LoVo (cell line): ENCODE data around the gene ARSJ.
"Not testable (repeated sequence)": the region's sequence is repeated elsewhere in the genome, so short reads cannot be mapped to it uniquely, and the experiment has no call there.

Experiments
- DNase-seq: peaks from one replicate; pipeline ENCODE4 v3.0.0-alpha.2; 2016; ENCODE audit warnings: low spot score

Gene ARSJ

DNA sequence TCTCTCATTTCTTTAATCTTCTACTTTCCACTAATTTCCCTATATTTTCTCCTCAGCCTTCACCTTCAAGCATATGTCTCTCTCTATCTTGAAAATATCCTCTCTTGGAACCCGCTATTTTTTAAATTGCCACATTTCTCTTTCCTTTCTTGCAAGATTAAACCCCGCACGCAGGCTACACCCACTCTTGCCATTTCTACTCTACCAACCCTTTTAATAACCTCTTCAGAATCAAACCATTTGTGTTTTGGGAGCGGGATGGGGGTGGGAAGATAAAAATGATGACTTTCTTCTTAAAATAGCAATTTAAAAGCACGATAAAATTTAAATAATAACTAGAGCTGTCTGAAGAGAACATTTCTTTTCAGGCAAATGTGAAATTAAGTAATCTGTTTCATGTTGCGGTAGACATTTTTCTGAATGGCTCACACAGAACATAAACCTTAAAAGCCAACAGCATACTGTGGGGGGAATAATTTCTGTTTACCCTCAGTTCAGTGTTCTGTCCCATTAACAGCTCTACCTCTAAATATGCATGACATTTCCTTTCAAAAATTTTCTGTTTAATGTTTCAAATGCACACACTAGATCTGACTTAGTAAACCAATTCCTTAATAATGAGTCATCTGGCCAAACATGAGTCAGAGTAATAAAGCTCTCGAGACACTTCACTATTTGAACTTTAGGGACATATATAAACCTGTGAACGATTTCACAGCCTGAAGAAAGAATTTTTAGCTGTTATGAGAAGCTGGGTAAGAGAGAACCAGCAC, 20.5 kb downstream of the ARSJ start:
- DNase-seq, result peak; percentile 91

DNA sequence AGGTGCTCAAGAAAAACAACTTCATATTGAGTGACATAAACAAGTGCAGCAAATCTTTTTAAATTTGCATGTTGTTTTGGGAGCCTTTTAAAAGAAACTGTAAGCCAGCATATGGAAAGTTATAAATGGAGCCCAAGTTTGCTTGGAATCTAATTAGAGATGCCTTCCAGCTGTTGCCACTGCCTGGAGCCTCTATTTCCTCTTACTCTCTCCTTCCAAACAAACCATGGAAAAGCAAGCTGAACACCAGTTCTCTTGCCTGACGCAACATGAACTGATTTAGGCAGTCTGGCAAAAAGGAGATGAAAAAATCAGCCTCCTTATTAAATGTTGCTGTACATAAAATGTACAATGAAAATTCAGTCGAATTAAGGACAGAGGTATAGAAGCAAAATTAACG, 21.5 kb downstream of the ARSJ start:
- no peak for DNase-seq

DNA sequence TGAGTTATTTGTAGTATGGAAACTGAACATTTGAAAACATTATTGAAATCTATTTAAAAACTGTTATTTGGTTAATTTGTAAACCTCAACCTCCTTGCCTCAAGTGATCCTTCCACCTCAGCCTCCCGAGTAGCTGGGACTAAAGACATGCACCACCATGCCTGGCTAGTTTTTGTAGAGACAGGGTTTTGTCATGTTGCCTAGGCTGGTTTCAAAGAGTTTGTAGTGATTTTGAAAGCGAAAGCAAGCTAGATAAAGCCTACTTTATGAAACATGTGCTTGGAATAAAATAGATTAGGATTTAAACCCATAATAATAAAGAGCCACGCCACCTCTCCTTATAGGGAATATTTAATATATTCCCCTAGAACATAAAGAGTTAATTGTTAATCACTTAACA, 23.5 kb downstream of the ARSJ start:
- no peak for DNase-seq

DNA sequence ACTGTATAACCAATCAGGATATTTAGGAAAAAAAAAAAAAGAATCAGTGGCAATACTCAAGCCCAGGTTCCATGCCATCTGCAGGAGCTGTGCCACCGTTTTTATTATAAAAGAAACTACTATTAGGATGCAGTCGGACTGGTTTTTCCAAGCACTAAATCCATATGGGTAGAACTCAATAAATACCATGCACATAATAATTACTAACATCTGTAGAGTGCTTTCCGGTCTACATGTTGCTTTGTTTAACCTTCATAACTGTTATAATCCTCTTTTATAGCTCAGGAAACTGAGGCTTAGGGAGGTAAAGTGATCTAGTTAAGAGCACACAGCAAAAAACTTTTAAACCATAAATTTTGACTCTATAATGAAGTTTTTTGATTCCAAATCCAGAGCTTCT, 24.0 kb downstream of the ARSJ start:
- DNase-seq, result peak; percentile 49

DNA sequence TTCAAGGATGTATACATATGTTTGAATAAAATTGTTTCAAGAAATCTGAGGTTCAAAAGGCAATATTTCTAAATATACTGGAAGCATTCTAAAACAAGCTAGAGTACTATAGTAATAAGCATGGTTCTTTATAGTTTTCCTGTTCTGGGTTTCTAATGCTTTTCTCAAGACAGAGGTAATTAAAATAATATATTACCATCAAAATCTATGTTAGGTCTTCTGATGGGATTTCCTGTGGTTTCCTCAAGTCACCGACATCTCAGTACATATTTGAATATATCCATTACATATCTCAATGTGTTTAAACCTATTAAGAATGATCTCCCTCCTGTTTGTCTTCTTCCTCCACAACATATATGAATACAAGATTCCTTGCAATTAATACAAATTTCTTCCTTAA, 25.6 kb downstream of the ARSJ start:
- no peak for DNase-seq

DNA sequence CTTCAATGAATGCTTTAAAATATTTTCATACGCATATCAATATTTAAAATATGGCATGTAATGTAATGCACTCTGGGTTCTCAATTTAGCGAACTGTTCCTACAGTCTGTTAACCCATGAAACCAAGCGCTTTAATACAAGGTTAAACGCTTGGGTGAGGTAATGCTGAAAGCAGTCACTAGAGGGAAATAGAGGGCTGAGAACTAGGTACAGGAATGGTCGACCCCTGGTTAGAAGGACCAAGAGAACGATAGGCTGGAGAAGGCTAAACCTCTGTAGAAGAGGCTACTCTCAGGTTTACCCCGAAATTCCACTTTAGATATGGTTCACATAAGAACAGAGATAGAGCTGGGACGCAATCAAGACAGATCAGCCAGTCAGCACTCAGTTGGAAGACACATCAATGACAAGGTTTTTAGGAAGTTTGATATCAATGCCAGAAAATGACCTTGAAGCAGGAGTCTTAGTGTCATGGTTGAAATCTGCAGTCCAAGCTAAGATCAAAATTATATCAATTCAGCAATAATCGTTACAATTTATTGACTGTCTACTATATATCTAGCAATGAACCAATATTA, 26.9 kb downstream of the ARSJ start:
- DNase-seq, result peak; percentile 55

DNA sequence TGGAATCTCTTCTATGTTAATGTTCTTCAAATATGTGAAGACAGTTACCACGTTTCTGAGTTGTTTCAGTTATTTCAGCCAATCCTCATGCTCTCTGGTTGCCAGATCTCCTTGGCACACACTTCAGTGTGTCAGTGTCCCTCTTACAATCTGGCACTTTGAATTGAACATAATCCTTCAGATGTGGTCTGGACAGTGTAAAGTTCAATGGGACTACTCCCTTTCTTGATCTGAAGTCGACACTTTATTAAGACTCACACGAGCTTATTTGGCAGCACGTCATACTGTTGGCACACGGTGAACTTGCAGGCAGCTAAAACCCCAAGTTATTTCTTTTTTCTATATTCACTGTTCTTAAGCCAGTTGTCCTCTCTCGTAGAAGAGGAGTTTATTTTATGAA, 28.2 kb downstream of the ARSJ start:
- peak; percentile 80 for DNase-seq

DNA sequence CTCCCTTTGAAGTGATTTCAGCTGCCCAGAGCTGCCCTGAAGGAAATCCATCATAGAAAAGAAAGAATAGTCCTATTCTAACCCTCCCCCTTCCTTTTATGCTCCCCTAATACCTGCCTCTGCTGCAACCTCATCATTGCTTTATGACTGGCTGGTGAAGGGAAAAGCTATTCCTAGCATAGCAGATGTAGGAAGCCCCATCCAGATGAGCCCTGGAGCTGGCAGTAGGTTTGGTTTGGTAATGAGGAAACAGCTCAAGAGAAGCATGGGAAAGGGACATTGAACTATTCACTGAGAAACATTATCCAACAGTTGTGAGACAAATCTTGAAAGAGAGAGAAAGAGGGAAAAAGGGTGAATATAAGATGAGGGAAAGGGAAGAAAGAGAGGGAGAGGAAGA, 29.2 kb downstream of the ARSJ start:
- no peak for DNase-seq

DNA sequence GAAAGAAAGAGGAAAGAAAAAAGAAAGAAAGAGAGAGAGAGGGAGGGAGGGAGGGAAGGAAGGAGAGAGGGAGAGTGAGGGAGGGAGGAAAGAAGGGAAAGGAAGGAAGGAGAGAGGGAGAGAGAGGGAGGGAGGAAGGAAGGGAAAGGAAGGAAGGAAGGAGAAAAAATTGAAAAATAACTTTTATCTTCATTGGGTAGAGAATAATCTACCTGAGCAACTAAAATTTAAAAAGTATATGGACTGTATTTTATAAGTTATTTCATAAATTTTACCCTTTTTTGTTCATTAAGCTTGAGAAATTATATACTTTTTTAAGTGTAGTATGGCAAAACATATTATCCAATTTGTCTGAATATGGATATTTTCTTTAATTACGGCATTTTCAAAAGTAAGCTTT, 32.0 kb downstream of the ARSJ start:
- DNase-seq, result no peak

DNA sequence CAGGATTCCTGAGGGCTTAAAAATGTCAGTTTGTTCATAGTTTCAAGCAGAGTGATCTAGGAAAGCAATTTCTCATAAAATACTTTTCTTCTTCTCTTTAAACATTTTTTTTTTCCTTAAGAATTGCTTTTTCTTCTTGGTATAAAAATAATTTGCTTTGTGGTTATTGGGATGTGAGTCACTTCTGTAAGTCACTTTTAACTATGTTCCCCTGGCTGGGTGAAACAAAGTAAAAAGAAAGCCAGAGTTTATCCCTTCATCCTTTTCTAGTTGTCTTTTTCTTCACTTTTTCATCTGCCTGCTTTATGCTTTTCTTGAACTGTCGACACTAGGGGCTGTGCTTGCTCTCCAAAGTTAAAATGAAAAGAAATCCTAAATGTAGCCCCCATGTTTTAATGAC, 33.5 kb downstream of the ARSJ start:
- DNase-seq, result no peak

DNA sequence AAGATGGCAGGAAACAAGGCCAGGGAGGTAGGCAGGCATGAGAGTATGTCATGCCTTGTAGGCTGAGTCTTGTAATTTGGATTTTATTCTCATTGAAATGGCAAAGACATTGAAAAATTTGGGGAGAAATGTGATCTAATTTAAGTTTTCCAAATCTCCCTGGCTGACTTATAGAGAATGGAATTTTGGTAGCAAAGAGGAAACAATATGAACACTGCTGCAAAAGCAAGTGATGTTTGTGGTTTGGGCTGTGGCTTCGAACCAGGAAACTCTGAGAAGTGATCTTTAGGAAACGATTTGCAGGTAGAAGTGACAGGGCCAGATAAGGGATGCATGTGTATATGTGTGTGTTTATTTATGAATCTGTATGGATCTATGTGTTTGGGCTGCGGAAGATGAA, 35.6 kb downstream of the ARSJ start:
- no peak for DNase-seq

DNA sequence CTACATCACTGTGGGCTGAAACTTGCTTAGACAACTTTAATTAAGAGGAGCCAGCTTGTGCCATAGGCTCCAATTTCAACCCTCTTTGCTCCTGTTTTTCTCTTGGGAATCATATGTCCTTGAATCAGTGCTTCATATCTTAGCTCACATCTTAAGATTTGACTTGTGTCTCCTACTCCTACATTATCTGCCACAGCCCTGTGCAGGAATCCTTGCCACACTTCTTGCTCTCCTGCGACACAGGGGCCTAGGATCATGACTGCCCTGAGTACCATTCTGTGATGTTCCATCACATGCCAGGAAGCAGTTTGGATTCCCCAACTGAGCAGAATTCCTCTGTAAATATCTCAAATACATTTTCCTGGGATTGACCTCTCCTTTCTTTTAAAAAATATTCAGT, 36.4 kb downstream of the ARSJ start:
- DNase-seq, result no peak

DNA sequence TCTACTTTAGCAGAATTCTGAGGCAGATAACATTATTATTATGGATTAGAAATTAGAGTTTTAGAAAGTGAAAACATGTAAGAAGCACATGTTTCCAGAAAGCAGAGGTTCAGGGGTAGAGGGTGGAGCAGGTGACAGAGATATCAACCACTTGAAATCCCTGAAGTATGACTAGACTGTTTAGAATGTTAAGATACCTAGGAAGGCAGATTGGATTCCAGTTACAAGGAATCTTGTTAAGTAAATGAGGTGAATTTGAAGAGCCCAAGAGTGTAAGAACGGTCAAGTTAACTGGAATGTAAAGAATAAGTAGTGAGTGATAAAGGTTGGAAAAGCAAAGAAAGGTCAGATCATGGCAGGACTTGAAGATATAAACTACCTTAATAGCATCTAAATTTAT, 37.6 kb downstream of the ARSJ start:
- no peak for DNase-seq

DNA sequence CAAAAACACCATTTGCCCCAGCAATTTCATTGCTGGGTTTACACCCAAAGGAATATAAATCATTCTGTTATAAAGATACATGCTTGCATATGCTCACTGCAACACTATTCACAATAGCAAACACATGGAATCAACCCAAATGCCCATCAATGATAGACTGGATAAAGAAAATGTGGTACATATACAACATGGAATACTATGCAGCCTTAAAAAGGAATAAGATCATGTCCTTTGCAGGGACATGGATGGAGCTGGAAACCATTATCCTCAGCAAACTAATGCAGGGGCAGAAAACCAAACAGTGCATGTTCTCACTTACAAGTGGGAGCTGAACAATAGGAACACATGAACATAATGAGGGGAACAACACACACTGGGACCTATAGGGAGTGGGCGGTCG, 39.3 kb downstream of the ARSJ start:
- not testable (repeated sequence) for DNase-seq

DNA sequence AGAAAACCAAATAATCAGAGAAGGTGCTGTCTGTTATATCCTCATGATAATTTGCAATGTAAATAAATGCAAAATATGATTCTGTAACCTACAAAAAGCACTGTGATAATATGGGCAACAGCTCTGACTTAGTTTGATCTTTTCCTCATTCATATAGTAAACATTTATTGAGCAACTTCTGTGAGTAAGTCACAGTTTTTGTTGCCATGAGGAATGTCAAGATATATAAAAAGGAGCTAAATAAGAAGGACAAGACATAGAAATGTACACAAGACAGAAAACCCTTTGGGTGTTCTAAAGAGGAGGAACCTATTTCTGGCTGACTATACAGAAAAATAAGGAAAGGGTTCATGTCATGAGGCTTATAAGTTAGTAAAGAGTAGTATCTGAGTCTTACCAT, 44.3 kb downstream of the ARSJ start:
- no peak for DNase-seq

DNA sequence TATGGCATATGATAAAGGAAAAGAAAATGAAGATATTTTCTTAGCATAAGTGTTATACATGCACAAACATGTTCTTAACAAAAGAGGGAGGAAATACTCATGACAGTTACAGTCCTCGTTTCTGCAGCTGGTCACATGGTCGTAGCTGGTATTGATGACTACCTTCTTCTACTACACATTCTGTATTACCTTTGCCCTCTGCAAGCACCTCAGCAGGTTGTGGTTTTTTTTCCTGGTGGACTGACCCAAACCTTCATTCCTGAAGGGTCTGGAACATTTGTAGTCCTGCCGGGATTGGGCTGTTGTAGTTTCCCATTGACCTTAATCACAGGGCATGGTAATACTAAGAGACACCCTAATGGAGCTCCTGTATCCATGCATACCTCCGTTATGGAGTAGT, 54.7 kb downstream of the ARSJ start:
- not testable (repeated sequence) for DNase-seq

DNA sequence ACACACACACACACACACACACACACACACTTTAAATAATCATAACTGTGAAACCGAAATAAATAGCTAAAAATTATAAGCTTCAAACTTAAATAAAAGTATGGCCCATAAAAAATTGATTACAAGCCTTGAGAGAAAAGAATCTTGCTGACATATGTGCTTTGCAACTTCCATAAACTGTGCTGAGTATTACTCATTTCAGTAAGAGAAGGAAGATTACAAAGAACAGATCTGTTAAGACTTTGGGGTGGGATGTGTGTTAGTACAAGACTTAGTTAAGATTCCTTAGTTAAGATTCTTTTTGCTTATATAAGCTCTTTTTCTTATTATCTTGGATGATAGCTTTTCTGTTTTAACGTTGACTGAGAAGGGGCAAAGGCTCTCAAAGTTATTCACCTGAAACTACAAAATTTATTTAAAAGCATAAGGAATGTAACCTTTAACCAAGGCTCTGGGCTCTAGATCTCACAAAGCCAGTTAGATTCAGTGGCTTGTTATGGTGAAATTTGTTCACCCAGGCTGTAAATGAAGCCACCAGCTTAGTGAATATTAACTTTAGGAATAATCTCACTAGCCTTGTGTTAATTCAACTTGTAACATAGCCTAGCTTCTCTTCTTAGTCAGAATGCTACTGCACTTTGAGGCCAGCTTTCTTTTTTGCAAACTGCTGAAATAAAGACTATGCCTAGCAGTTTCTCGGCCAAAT, 58.2 kb downstream of the ARSJ start:
- no peak for DNase-seq

DNA sequence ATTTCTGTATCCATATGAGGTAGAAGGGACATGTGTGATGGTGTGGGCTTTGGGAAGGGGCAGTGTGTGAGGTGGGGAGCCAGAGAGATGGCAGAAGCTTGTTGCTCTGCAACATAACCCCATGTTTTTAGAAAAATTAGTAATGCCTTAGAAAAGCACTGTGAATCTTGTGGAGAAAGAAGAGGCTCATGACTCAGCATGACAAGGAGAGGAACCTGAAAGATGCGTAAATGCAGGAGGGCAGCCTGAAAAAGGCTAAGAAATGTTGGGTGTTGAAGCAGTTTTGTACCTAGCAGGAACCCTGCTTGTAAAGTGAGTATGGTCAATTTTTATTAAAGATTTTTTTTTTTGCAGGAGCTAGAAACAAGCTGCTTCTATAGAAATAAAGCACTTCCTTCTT, 59.8 kb downstream of the ARSJ start:
- DNase-seq, result no peak

DNA sequence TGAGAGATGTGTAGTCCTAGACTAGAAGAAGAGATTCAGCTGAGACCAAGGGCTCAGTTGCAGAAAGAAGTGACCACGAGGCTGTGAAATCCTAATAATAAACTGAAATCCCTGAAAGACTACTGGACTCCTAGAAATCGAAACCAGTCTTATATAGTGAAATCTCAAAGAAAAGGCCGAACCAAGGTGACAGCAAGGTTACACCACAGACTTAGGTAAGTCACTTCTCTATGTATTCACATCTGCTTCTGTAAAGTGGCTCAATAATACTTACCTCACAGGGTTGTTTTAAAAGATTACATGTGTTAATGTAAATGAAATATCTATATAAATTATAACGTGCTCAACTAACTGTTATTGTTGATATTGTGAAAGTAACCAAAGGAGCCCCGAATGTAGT, 60.3 kb downstream of the ARSJ start:
- no peak for DNase-seq

DNA sequence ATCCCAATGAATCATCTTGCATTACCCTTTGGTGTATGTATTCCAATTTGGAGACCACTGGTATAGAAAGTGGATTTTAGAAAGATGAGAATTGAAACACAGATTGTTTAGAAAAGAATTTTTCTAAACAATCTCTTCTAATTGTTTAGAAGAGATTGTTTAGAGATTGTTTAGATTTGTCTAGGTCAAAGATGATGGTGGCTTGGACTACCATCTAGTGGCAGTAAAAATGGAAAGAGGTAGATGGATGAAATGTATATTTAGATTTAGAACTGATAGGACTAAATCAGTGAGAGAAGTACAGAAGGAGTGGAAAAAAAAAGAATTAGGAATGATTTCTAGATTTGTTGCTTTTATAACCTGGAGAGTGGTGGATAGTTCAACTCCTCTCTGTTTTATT, 70.6 kb downstream of the ARSJ start:
- DNase-seq, result no peak

DNA sequence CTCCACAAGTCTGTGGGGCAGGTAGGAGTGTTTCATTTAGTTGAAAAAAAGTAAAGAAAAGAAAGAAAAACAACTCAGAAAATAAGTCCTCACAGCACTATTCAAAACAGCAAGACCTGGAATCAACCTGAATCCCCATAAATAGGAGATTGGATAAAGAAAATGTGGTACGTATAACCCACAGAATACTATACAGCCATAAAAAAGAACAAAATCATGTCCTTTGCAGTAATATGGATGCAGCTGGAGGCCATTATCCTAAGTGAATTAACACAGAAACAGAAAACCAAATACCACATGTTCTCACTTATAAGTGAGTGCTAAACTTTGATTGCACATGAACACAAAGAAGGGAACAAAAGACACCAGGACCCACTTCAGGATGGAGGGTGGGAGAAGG, 71.9 kb downstream of the ARSJ start:
- no peak for DNase-seq

DNA sequence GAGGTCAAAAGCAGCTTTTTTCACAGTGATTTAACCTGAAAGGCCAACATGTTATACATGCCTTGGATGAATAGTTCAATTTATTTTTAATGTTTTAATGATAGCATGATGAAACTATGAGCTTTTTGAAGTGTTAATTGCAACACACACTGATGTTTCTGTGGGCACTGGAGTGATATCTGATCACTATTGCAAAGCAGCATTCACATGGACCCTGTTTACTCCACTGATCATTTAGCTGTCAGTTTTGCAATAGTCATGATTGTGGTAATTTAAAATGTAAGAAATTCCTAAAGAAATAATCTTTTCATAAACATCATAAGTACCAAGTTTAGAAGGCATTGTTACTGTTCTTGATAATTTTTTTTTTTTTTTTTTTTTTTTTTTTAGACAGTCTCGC, 74.1 kb downstream of the ARSJ start:
- no peak for DNase-seq

DNA sequence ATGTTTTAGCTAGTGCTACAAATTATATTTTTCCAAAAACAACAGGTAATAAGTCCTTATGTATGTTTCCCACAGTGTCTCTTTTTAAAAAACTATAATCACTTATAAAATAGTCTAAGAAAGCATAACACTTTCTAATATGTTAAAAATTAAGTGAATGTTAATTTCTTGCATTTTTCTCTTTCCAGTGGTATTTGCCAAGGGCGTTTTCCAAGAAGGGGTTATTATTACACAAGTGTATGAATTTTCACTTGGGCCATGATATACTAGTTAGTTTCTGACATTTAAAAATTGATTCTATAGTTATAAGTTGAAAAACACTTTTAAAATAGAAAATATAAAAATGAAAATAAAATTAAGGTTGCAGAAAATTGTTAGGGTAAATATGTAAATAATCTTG, 74.6 kb downstream of the ARSJ start:
- DNase-seq, result no peak
